ENCODE measurements around the gene PPP2R2D.

PPP2R2D gene

DNA sequence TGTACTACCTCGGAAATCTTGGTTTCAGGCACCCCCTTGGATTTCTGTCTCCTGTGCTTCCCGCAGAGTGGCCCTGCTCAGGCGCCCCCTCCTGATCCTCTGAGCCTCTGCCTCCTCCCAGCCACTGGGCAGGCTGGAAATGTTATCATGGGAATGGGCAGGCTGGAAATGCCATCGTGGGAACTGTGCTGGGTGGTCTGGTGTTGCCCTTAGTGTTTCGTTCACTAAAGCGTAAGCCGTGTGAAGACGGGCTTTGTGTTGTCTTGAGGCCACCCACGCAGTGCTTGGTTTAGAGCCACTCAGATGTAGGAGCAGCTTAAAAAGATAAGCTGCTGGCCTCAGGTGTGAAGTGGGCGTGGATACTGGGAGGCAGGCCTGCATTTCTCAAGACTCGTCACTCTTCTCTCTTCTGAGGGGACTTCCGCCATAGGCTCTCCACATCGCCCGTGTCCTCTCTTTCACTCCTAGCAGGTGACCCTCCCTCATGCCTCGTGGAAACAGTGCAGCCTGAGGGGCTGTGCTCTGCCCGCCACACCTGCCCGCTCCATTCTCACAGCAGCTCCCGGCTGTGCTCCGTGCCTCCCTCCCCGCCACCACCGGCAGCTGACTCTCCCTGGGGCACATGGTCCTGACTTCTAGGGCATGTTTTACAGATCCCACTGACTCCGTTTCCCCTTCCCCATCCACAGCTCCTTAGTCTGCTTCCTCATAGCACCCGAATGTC is 28.5 kb downstream of the PPP2R2D start:
- peak; percentile 35 for DNase-seq (ENCODE audit: low spot score)

DNA sequence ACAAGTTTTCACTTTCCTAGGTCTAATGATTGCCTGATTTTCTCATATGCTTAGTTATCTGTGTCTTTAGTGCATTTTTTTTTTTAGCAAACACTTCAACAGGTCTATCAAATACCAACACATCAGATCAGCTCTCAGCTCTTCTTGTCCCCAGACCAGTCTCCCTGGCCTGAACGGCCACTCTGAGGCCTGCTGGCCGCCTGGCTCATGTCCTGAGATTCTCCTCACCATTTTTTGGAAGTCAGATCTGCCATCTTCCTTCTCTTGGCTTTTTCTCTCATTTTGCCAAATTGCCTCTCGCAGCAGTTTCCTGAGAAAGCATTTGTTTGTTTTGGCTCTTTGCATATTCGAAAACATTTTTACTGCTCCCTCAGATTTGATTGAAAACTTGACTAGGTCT is 29.3 kb downstream of the PPP2R2D start:
- no peak for DNase-seq (ENCODE audit: low spot score)

GRCh38 chr10:131930586-131931330 is 29.9 kb downstream of the PPP2R2D start:
- DNase-seq (ENCODE audit: low spot score): no peak

DNA sequence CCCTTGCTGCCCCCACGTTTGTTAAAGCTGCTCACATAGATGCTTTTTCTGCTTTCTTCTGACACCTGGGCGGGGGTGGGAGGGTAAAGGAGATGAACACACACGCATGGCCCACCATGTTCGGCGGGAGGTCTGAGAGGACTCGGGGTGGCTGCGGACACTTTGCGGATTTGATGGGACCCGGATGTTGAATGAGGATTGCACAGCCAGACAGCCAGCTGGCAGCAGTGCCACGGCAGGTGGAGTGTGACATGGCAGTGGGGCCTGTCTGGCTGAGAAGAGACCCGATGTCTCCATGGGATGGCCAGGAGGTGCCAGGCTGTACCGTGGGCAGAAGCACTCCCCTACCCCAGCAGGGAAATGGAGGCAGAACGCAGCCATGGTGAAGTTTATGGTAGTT is 31.2 kb downstream of the PPP2R2D start:
- DNase-seq (ENCODE audit: low spot score): no peak

GRCh38 chr10:131933016-131933695 is 32.3 kb downstream of the PPP2R2D start:
- DNase-seq (ENCODE audit: low spot score): no peak

- no peak for DNase-seq (ENCODE audit: low spot score)
Observed at GRCh38 chr10:131933696-131934086, 32.9 kb downstream of the PPP2R2D start.

DNA sequence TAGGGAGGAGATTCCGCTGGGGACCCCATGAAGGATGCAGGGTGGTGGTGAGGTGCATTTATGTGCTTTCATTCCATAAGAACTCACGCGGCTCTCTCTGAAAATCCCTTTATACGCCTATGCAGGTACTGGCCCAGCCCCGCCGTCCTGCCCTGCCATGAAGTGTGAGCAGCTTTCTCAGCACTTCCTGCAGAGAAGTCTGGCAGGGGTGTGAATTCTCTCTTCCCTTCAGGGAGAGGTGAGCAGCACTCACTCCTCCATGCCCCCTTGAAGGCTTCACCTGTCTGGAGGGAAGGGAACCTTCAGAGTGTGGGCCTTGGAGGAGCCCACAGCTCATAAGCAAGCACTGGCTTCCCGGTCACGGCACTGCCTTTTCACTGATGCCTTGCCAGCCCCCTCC is 34.0 kb downstream of the PPP2R2D start:
- no peak for DNase-seq (ENCODE audit: low spot score)

DNA sequence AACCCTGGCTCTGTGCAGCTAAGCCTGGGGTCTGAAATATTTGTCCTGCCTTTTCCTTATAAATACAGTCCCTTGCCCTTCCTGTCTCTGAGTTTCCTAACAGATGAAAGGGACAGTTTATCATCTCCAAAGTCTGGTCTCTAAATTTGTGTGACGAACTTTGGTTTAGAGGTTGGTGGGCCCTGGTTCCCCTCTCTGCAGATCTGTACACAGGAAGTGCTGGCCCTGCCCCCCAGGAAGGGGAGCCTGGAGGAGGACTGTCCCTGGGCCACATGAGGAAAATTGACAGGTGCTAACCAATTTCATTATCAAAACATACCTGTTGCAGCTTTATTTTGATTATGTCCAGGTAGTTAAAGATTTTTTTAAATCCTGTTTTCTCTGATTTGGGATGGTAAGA is 34.5 kb downstream of the PPP2R2D start:
- DNase-seq (ENCODE audit: low spot score): no peak

DNA sequence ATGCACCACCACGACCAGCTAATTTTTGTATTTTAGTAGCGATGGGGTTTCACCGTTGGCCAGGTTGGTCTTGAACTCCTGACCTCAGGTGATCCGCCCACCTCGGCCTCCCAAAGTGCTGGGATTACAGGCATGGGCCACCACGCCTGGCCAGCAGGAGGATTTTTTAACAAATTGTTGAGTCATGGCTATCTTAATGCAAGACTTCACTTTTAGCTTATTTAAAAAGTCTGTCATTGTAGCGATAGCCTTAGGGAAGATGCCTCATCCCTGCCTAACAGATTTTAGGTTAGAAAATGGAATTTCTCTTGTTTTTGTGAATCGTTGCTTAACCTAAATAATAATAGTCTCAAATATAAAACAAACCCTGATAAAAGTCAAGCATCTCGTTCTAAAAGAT is 35.5 kb downstream of the PPP2R2D start:
- DNase-seq (ENCODE audit: low spot score): no peak

DNA sequence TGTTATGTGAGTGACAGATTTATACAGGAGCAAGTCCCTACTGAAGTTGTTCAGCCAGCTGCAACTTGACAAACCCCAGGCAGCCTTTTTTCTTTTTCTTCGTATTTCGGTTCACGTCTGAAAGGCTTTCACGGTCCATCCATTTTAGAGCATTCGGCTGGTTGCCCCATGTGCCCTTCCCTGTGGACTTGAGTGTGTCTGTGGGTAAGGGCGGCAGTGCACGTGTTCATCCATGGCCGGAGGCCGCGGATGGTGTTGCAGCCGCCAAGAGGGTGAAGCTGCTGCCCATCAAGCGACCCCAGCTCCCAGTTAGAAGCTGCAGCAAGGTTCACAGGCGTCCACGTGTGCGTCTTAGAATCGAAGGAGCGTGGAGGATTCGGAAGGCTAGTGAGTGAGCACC is 35.9 kb downstream of the PPP2R2D start:
- DNase-seq (ENCODE audit: low spot score): no peak

- DNase-seq (ENCODE audit: low spot score): no peak
Observed at GRCh38 chr10:131937836-131938235, 37.0 kb downstream of the PPP2R2D start.

- DNase-seq (ENCODE audit: low spot score): no peak
Observed at GRCh38 chr10:131938681-131939080, 37.9 kb downstream of the PPP2R2D start.

DNA sequence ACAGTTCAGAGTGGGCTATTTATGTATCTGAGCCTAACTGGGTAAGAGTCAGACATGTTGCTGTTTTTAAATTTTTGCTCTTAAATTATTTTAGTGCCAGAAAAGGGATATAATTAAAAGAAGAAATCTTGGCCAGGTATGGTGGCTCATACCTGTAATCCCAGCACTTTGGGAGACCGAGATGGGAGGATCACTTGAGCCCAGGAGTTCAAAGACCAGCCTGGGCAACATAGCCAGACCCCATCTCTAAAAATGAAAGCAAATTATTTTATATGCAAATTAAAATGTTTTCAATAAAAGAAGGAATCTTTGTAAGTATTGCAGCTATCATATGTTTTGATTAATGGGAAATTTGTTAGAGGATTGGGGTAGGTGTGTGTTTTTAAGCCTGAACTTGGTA is 41.6 kb downstream of the PPP2R2D start:
- no peak for DNase-seq (ENCODE audit: low spot score)

- peak; percentile 84 for DNase-seq (ENCODE audit: low spot score)
Observed at GRCh38 chr10:131943021-131943814, 42.4 kb downstream of the PPP2R2D start.

- DNase-seq (ENCODE audit: low spot score): no peak
Observed at GRCh38 chr10:131944412-131944811, 43.6 kb downstream of the PPP2R2D start.

DNA sequence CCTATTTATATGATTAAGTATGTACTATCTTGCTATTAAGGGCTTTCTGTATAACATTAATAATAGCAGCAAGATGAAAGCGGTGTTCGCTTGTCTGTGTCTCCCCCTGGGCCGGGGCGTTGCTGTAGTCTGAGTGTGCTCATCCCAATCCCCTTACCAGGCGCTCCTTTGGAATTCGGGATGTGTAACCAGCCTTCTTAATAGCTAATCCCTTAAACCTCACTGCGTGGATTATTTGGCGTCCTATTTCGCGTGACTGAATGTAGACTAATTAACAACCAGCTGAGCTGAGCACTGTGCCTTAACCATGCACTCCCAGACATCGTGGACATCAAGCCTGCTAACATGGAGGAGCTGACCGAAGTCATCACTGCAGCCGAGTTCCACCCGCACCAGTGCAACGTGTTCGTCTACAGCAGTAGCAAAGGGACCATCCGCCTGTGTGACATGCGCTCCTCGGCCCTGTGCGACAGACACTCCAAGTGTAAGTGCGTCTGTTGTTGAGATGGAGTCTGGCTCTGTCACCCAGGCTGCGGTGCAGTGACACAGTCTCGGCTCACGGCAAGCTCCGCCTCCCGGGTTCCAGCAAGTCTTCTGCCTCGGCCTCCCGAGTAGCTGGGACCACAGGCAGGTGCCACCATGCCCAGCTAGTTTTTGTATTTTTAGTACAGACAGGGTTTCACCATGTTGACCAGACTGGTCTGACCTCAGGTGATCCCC is 44.3 kb downstream of the PPP2R2D start:
- DNase-seq (ENCODE audit: low spot score): no peak

- no peak for DNase-seq (ENCODE audit: low spot score)
Observed at GRCh38 chr10:131946321-131946751, 45.5 kb downstream of the PPP2R2D start.

- DNase-seq (ENCODE audit: low spot score): no peak
Observed at GRCh38 chr10:131946880-131947279, 46.1 kb downstream of the PPP2R2D start.

- no peak for DNase-seq (ENCODE audit: low spot score)
Observed at GRCh38 chr10:131947631-131948347, 47.0 kb downstream of the PPP2R2D start.

DNA sequence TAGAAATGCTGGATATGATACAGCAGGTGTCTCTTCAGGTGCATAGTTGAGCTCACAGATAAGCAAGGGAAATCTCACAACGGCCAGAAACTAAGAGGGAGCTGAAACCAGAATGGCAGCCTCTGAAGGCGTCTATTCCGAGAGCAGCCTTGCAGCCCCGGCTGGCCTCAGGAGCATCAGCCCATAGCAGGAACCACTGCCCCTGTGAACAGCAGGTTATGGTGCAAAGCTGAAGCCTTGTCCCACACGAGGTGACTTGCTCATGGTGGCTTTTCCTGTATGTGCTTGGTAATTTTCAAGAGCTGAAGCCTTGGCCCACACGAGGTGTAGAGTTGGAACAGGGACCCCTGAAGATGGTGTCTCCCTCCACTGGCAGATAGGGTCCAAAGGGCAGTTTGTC is 47.7 kb downstream of the PPP2R2D start:
- no peak for DNase-seq (ENCODE audit: low spot score)

All from iPS-NIHi11 (cell line).